HFFc6 (cell line): ENCODE data around the gene CLPSL2. TPM values are rescaled to one million over a fixed set of nuclear protein-coding genes. Genes with fewer than 3 reads are reported as not detected.

Source experiments
- DNase-seq: peaks from one replicate; pipeline ENCODE4 v3.0.0-alpha.2; 2018
- H3K27ac Mint-ChIP-seq: 2 replicates; pipeline ENCODE4 v1.8.0; 2020; ENCODE audit warnings: mild to moderate bottlenecking, mixed read lengths
- H3K27me3 Mint-ChIP-seq: 2 replicates; pipeline ENCODE4 v1.8.0; 2021; ENCODE audit warnings: mild to moderate bottlenecking, moderate library complexity, mixed read lengths; ENCODE audit not compliant: insufficient read depth
- H3K36me3 Mint-ChIP-seq: 2 replicates; pipeline ENCODE4 v1.8.0; 2021; ENCODE audit warnings: low read depth, mixed read lengths
- H3K4me1 Mint-ChIP-seq: 2 replicates; pipeline ENCODE4 v1.8.0; 2020; ENCODE audit warnings: low read depth, mixed read lengths
- H3K4me3 Mint-ChIP-seq: 2 replicates; pipeline ENCODE4 v1.8.0; 2020; ENCODE audit warnings: mild to moderate bottlenecking, moderate library complexity, mixed read lengths
- H3K9me3 Mint-ChIP-seq: 2 replicates; pipeline ENCODE4 v1.8.0; 2020; ENCODE audit warnings: mild to moderate bottlenecking, mixed read lengths
- CTCF ChIP-seq: fragments of 200-600 bp; sonication (generic); IDR thresholded peaks from 2 replicates; pipeline ENCODE4 v1.5.0; 2021; ENCODE audit warnings: antibody characterized with exemption, mild to moderate bottlenecking
- total RNA-seq, 6 experiments: library from RNA; stranded (reverse); fragmentation: NEBNext Ultra II Directional; extraction: Animal tissue kit (Norgen Biotek cat#: 25700); gene quantifications; 2 replicates in 1 of 6; 3 replicates in 5 of 6; pipeline ENCODE4 v1.2.3, GENCODE V29; 2021

The CLPSL2 gene
- total RNA-seq, 6 experiments from 2014 or later, result not detected

- H3K4me1 Mint-ChIP-seq, result no peaks in the 10 kb centered on the region
- H3K27ac Mint-ChIP-seq, result no peak overlapping the region
- H3K9me3 Mint-ChIP-seq, result peaks cover 4% of the 10 kb centered on the region; the same call in 1 of the 2 replicates
- H3K4me3 Mint-ChIP-seq, result no peak overlapping the region
- H3K27me3 Mint-ChIP-seq, result peaks cover 27% of the 10 kb centered on the region
- no peak for DNase-seq
- no peak for TF ChIP-seq CTCF
- peaks cover 4% of the 10 kb centered on the region; the same call in 1 of the 2 replicates for H3K36me3 Mint-ChIP-seq
Measured at GRCh38 chr6:35742842-35743241, 33.6 kb upstream of the CLPSL2 start.

- TF ChIP-seq CTCF, result no peak
- no peak for DNase-seq
- Mint-ChIP-seq H3K9me3 (peaks cover 7% of the 10 kb centered on the region; the same call in 1 of the 2 replicates), H3K27me3 (peaks cover 36% of the 10 kb centered on the region), H3K36me3 (peaks cover 6% of the 10 kb centered on the region; the same call in 1 of the 2 replicates), H3K27ac (no peak overlapping the region), H3K4me3 (no peak overlapping the region), H3K4me1 (no peaks in the 10 kb centered on the region)
Measured at GRCh38 chr6:35745509-35745908, 30.9 kb upstream of the CLPSL2 start.

- Mint-ChIP-seq H3K36me3 (peaks cover 6% of the 10 kb centered on the region; the same call in 1 of the 2 replicates), H3K9me3 (peaks cover 7% of the 10 kb centered on the region; the same call in 1 of the 2 replicates), H3K27ac (no peak overlapping the region), H3K27me3 (peaks cover 37% of the 10 kb centered on the region), H3K4me1 (no peaks in the 10 kb centered on the region), H3K4me3 (no peak overlapping the region)
- DNase-seq, result no peak
- TF ChIP-seq CTCF, result no peak
Measured at GRCh38 chr6:35746516-35746915, 29.9 kb upstream of the CLPSL2 start.

DNA sequence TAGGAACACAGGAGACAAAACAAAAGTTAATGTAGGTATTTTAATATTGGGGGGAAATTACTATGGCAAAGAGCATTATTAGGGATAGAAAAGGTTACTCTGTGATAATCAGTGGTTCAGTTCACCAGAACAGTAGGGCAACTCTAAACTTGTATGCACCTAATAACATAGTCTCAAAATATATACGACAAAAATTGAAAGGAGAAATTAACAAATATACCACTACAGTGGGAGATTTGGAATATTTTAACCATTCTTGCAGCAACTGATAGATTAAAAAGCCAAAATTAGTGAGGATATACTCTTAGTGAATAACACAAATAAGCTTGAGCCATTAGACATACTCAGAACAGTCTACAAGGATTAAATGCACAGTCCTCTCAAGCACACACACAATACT lies 28.5 kb upstream of the CLPSL2 start:
- Mint-ChIP-seq H3K4me1 (no peaks in the 10 kb centered on the region), H3K27ac (no peak overlapping the region), H3K4me3 (no peak overlapping the region), H3K9me3 (peaks cover 7% of the 10 kb centered on the region; the same call in 1 of the 2 replicates), H3K27me3 (peaks cover 41% of the 10 kb centered on the region), H3K36me3 (peaks cover 6% of the 10 kb centered on the region; the same call in 1 of the 2 replicates)
- no peak for DNase-seq
- no peak for TF ChIP-seq CTCF

DNA sequence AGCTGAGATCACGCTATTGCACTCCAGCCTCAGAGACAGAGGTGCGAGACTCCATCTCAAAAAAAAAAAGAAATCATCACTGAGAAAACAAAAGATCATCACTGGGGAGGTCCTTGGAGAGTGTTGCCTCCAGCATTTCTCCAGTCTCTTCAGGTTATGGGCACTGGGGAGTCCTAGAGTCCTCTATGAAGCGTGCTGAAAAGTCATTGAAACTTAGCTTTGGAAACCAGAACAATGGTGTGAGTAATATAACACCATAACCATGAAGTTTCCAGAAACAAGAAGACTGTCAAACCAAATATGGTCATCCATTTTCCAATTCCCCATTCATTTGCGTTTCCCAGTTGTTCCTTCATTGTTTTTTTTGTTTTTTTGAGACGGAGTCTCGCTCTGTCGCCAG lies 25.8 kb upstream of the CLPSL2 start:
- Mint-ChIP-seq H3K4me3 (no peak overlapping the region), H3K36me3 (peaks cover 6% of the 10 kb centered on the region; the same call in 1 of the 2 replicates), H3K4me1 (peaks cover 12% of the 10 kb centered on the region; the same call in 1 of the 2 replicates), H3K27me3 (peaks cover 42% of the 10 kb centered on the region), H3K27ac (no peak overlapping the region), H3K9me3 (peaks cover 7% of the 10 kb centered on the region; the same call in 1 of the 2 replicates)
- no peak for DNase-seq
- no peak for TF ChIP-seq CTCF
